Natural killer cell (primary cell): ENCODE measurements around the gene IRGQ. TPM values are rescaled to one million over a fixed set of nuclear protein-coding genes. Genes with fewer than 3 reads are reported as not detected.

Experiments used
- ATAC-seq, 3 donors: fragments of 150-1000 bp in 2 of 3; fragments of 200-7000 bp in 1 of 3; cut with Tn5 transposase; 1 replicate in 1 of 3; 2 replicates in 2 of 3; pipeline ENCODE4 v1.10.0; 2021; ENCODE audit warnings: mild to moderate bottlenecking in 2 of 3, moderate library complexity in 2 of 3
- DNase-seq, 2 donors: peaks; one replicate each; pipeline versions ENCODE4 v3.0.0 to v3.0.0-alpha.2; 2013 to 2021; ENCODE audit warnings: mixed read lengths in 1 of 2
- H3K27ac ChIP-seq: one replicate; pipeline ENCODE4 v1.5.1; 2013; ENCODE audit warnings: mild to moderate bottlenecking, low read length
- H3K27me3 ChIP-seq: one replicate; pipeline ENCODE4 v1.6.1; 2013; ENCODE audit warnings: low read length; ENCODE audit not compliant: control insufficient read depth, insufficient read depth
- H3K36me3 ChIP-seq: one replicate; pipeline ENCODE4 v1.6.1; 2013; ENCODE audit warnings: low read length; ENCODE audit not compliant: control insufficient read depth, insufficient read depth
- H3K4me1 ChIP-seq: one replicate; pipeline ENCODE4 v1.6.1; 2013; ENCODE audit warnings: low read length; ENCODE audit not compliant: control insufficient read depth, insufficient read depth
- H3K4me3 ChIP-seq: one replicate; pipeline ENCODE4 v1.5.1; 2013; ENCODE audit warnings: low read length
- H3K9me3 ChIP-seq: one replicate; pipeline ENCODE4 v1.6.1; 2013; ENCODE audit warnings: low read length; ENCODE audit not compliant: control insufficient read depth, insufficient read depth
- H3K27ac Mint-ChIP-seq, 2 donors: one replicate each; pipeline ENCODE4 v1.8.0; 2022; ENCODE audit warnings: mild to moderate bottlenecking in 2 of 2, mixed read lengths in 2 of 2, moderate library complexity in 1 of 2
- H3K27me3 Mint-ChIP-seq, 2 donors: one replicate each; pipeline ENCODE4 v1.8.0; 2022; ENCODE audit warnings: low read depth in 2 of 2, mixed read lengths in 2 of 2
- H3K36me3 Mint-ChIP-seq: one replicate; pipeline ENCODE4 v1.8.0; 2022; ENCODE audit warnings: mixed read lengths
- H3K4me1 Mint-ChIP-seq, 2 donors: one replicate each; pipeline ENCODE4 v1.8.0; 2022; ENCODE audit warnings: mixed read lengths in 2 of 2
- H3K4me3 Mint-ChIP-seq: one replicate; pipeline ENCODE4 v1.8.0; 2022; ENCODE audit warnings: mild to moderate bottlenecking, moderate library complexity, mixed read lengths
- H3K9me3 Mint-ChIP-seq, 2 donors: one replicate each; pipeline ENCODE4 v1.8.0; 2022; ENCODE audit warnings: mixed read lengths in 2 of 2
- WGBS: methylation state at CpG from one replicate; pipeline ENCODE4 v1.1.7; 2013; ENCODE audit warnings: missing lambda C conversion rate; ENCODE audit not compliant: insufficient coverage; 5-methylcytosine and 5-hydroxymethylcytosine counted together
- intact Hi-C: fragments of 100-400 bp; cut with micrococcal nuclease; formaldehyde crosslinking; loops from one replicate; pipeline ENCODE4 v1.14.2; 2022
- total RNA-seq, 4 donors: library from RNA; stranded (reverse); fragments of 120-200 nt in 1 of 4; gene quantifications; one replicate each; pipeline versions ENCODE4 v1.2.3 to v1.2.4, GENCODE V29; 2013 to 2022
- TF ChIP-seq, protein P1 (sequence below): fragments of 200-600 bp; IDR thresholded peaks from one replicate; pipeline ENCODE4 v1.8.0; 2022; ENCODE audit warnings: antibody characterized with exemption

IRGQ gene
- total RNA-seq, 3 donors from 2014 or later (not counting 1 experiment from before 2014, with no cell fraction given): 28.5 to 43.7 (median 32.2) TPM

DNA sequence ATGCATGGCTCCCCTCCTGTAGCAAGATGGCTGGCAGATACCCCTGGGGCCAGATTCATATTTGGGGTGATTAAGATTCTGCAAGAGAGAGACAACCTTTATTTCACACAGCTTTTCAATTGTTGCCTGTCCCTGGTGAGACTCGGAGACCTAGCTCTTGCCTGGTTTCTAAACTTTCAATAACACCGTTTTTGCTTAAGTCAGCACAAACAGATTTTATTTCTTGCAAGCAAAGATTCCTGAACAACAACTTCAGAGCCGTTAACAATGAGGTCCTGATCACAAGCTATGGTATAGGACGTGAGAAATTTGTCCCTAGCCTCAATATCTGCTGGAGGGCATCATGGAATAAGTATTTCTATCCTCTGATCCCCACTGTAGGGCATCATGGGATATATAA lies 46.6 kb upstream of the IRGQ start:
- 87% methylated on average over 4 of the region's 4 CpGs for WGBS
- intact Hi-C loops: no loop called here
- Histone ChIP-seq H3K4me3 (no peak overlapping the region), H3K9me3 (no peaks in the 10 kb centered on the region), H3K27me3 (peaks cover 26% of the 10 kb centered on the region), H3K36me3 (no peaks in the 10 kb centered on the region), H3K27ac (no peak overlapping the region), H3K4me1 (peaks cover 15% of the 10 kb centered on the region)
- ATAC-seq (no peak), DNase-seq (no peak)
- Mint-ChIP-seq H3K4me1 (peaks cover 8 to 19% of the 10 kb centered on the region in 2 donors), H3K27ac (no peak overlapping the region), H3K9me3 (no peaks in the 10 kb centered on the region), H3K4me3 (no peak overlapping the region), H3K36me3 (no peaks in the 10 kb centered on the region), H3K27me3 (peaks cover 26 to 30% of the 10 kb centered on the region in 2 donors)
- TF ChIP-seq, protein P1, sequence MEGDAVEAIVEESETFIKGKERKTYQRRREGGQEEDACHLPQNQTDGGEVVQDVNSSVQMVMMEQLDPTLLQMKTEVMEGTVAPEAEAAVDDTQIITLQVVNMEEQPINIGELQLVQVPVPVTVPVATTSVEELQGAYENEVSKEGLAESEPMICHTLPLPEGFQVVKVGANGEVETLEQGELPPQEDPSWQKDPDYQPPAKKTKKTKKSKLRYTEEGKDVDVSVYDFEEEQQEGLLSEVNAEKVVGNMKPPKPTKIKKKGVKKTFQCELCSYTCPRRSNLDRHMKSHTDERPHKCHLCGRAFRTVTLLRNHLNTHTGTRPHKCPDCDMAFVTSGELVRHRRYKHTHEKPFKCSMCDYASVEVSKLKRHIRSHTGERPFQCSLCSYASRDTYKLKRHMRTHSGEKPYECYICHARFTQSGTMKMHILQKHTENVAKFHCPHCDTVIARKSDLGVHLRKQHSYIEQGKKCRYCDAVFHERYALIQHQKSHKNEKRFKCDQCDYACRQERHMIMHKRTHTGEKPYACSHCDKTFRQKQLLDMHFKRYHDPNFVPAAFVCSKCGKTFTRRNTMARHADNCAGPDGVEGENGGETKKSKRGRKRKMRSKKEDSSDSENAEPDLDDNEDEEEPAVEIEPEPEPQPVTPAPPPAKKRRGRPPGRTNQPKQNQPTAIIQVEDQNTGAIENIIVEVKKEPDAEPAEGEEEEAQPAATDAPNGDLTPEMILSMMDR: no peak

DNA sequence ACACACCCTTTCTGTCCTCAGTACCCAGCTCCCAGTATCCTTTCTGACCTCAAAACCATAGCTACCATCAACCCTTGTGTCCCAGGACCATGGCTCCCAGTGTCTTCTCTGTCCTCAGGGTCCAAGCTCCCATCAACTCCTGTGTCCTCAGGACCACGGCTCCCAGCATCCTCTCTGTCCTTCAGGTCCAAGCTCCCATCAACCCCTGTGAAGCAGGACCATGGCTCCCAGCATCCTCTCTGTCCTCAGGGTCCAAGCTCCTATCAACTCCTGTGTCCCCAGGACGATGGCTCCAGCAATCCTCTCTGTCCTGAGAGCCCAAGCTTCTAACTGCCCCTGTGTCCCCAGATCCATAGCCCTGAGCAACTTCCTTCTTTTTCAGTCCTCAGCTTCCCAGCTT lies 45.4 kb upstream of the IRGQ start:
- ATAC-seq: no peak
- peak overlapping the region; percentile 73 for H3K4me3 Mint-ChIP-seq
- Histone ChIP-seq H3K36me3 (no peaks in the 10 kb centered on the region), H3K27me3 (peaks cover 26% of the 10 kb centered on the region), H3K4me3 (no peak overlapping the region), H3K9me3 (no peaks in the 10 kb centered on the region), H3K27ac (no peak overlapping the region), H3K4me1 (peaks cover 15% of the 10 kb centered on the region)
- H3K27me3 Mint-ChIP-seq: peaks cover 34 to 35% of the 10 kb centered on the region in 2 donors
- H3K9me3 Mint-ChIP-seq: no peaks in the 10 kb centered on the region
- intact Hi-C loops: no loop called here
- no peaks in the 10 kb centered on the region for H3K36me3 Mint-ChIP-seq
- WGBS: 90% methylated on average over 2 of the region's 2 CpGs
- TF ChIP-seq, protein P1: no peak
- H3K4me1 Mint-ChIP-seq: peaks cover 8 to 19% of the 10 kb centered on the region in 2 donors
- peak overlapping the region; percentile 1 to 17 for H3K27ac Mint-ChIP-seq
- no peak for DNase-seq

DNA sequence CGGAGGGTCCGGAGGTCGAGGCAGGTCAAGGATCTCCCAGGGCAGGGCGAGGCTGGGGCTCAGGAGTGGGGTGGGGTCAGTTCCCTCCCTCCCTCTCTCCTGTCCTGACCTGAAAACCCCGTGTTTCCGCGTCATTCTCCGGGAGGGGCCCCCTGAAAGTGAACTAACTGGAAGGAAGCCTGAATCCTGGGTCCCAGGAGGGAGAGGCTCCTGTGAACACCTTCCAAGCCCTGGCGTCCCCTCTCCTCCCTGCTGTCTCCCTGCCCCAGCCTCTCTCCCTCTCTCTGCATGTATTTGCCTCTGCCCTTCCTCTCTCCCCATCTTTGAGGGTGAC lies 44.5 kb upstream of the IRGQ start:
- intact Hi-C loops: no loop called here
- no peak for ATAC-seq
- H3K4me3 ChIP-seq: peak overlapping the region; percentile 42
- H3K36me3 ChIP-seq: no peaks in the 10 kb centered on the region
- Mint-ChIP-seq H3K9me3 (no peaks in the 10 kb centered on the region), H3K4me3 (peak overlapping the region; percentile 85), H3K36me3 (no peaks in the 10 kb centered on the region), H3K27ac (no peak overlapping the region), H3K4me1 (peaks cover 8 to 19% of the 10 kb centered on the region in 2 donors), H3K27me3 (peaks cover 34 to 35% of the 10 kb centered on the region in 2 donors)
- no peak for DNase-seq
- 16% methylated on average over 9 of the region's 9 CpGs for WGBS
- no peaks in the 10 kb centered on the region for H3K9me3 ChIP-seq
- H3K4me1 ChIP-seq: peaks cover 15% of the 10 kb centered on the region
- H3K27ac ChIP-seq: no peak overlapping the region
- peaks cover 26% of the 10 kb centered on the region for H3K27me3 ChIP-seq
- TF ChIP-seq, protein P1: no peak
